NCI-H2107 (cell line): ENCODE results near the gene HSPA1A.
"Not testable (repeated sequence)": the region's sequence is repeated elsewhere in the genome, so short reads cannot be mapped to it uniquely, and the experiment has no call there.

Source experiments
- DNase-seq: peaks from one replicate; lab custom pipeline; 2025; lab: John Stamatoyannopoulos, UW

HSPA1A gene

GRCh38 chr6:31836474-31837368 is 21.4 kb downstream of the HSPA1A start:
- no peak for DNase-seq

- DNase-seq = no peak
These were observed 22.2 kb downstream of the HSPA1A start for GRCh38 chr6:31837369-31838113.

- not testable (repeated sequence) for DNase-seq
These were observed 22.8 kb downstream of the HSPA1A start for GRCh38 chr6:31838114-31838553.

GRCh38 chr6:31838968-31839367 is 23.6 kb downstream of the HSPA1A start:
- no peak for DNase-seq

GRCh38 chr6:31839779-31840126 is 24.4 kb downstream of the HSPA1A start:
- DNase-seq = not testable (repeated sequence)

GRCh38 chr6:31842053-31842452 is 26.7 kb downstream of the HSPA1A start:
- no peak for DNase-seq

GRCh38 chr6:31844507-31844906 is 29.2 kb downstream of the HSPA1A start:
- DNase-seq = no peak

GRCh38 chr6:31847276-31847978 is 32.1 kb downstream of the HSPA1A start:
- no peak for DNase-seq

GRCh38 chr6:31850765-31851484 is 35.6 kb downstream of the HSPA1A start:
- no peak for DNase-seq

GRCh38 chr6:31851485-31851832 is 36.1 kb downstream of the HSPA1A start:
- DNase-seq = no peak

- DNase-seq = not testable (repeated sequence)
These were observed 36.8 kb downstream of the HSPA1A start for GRCh38 chr6:31851980-31852718.

GRCh38 chr6:31857774-31858173 is 42.4 kb downstream of the HSPA1A start:
- not testable (repeated sequence) for DNase-seq

GRCh38 chr6:31858707-31859106 is 43.4 kb downstream of the HSPA1A start:
- no peak for DNase-seq

- DNase-seq = no peak
These were observed 44.6 kb downstream of the HSPA1A start for GRCh38 chr6:31859923-31860322.

- DNase-seq = no peak
These were observed 45.0 kb downstream of the HSPA1A start for GRCh38 chr6:31860349-31860748.

- DNase-seq = no peak
These were observed 45.8 kb downstream of the HSPA1A start for GRCh38 chr6:31861150-31861549.

GRCh38 chr6:31861919-31862343 is 46.6 kb downstream of the HSPA1A start:
- no peak for DNase-seq

- DNase-seq = peak; percentile 89
These were observed 47.2 kb downstream of the HSPA1A start, which contains the start of gene NEU1 for GRCh38 chr6:31862344-31863235. Gene NEU1, minus strand, starts transcription at chr6:31862821. Its CDS starts 45 bp downstream, at chr6:31862776.

GRCh38 chr6:31864123-31864562 is 48.8 kb downstream of the HSPA1A start:
- not testable (repeated sequence) for DNase-seq

- DNase-seq = no peak
These were observed 49.5 kb downstream of the HSPA1A start for GRCh38 chr6:31864818-31865204.
